SK-N-MC (cell line): Measurements from ENCODE around the gene DYNC1LI2.

ENCODE experiments used
- EZH2 ChIP-seq: fragments of 200-600 bp; sonication (generic); IDR thresholded peaks from one replicate; pipeline ENCODE4 v1.6.1; 2017; ENCODE audit warnings: antibody characterized with exemption
- FOXP2 ChIP-seq: optimal IDR thresholded peaks from 2 replicates; pipeline ENCODE3; 2011; ENCODE audit warnings: mild to moderate bottlenecking, moderate library complexity; ENCODE audit not compliant: insufficient read depth; ENCODE audit errors: extremely low read length, control extremely low read depth
- POLR2AphosphoS5 ChIP-seq: IDR thresholded peaks from 2 replicates; pipeline ENCODE4 v1.6.1; 2012; ENCODE audit warnings: mild to moderate bottlenecking, low read depth, low read length, borderline replicate concordance

DNA sequence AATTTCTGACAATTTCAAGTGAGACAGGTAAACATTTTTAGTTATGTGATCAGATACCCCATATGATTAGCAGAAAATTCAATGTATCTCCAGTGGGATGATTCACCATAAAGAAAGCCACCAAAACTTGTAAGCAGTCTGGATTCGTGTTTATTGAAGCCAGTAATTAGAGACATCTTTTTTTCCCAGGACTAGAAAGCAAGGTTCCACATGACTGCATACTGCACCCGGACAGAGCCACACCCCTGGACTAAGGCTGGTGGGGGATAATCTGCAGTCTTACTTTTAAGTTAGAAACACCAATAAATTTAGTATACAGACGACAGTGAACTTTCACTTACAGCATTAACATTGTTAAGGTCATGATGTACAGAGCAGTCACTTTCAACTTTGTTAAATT, 30.6 kb downstream of the DYNC1LI2 start:
- TF ChIP-seq EZH2 (no peak), POLR2AphosphoS5 (no peak), FOXP2 (no peak)
